HG02623 (cell line): Measurements from ENCODE around the gene REG1B.
"Not testable (repeated sequence)": the region's sequence is repeated elsewhere in the genome, so short reads cannot be mapped to it uniquely, and the experiment has no call there.

Source experiments
- ATAC-seq: cut with Tn5 transposase; IDR thresholded peaks from one replicate; pipeline ENCODE4 v1.9.1; 2021; ENCODE audit warnings: moderate library complexity; ENCODE audit not compliant: unreplicated experiment

The REG1B gene

DNA sequence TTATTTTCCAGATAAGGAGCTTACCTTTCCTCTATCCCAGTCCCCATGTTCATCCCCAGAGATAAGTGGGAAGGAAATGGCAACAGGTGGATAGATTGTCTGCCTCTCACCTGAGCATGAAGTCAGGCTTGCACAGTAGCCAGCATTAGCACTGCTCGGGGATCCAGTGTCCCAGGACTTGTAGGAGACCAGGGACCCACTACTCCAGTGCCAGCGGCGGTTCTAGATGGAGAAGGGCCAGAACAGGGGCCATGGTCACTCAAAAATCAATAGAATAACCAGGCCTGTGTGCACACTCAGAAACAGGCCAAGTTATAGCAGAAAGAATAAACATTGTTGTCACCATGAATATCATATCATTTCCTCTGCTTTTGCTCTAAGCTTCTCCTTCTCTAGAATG lies 2.4 kb downstream of the REG1B start:
- no peak for ATAC-seq

GRCh38 chr2:79084495-79085135 lies 3.2 kb downstream of the REG1B start:
- no peak for ATAC-seq

GRCh38 chr2:79083597-79084251 lies 4.1 kb downstream of the REG1B start:
- ATAC-seq = no peak

- ATAC-seq = no peak
Measured at GRCh38 chr2:79082987-79083386, 4.8 kb downstream of the REG1B start.

DNA sequence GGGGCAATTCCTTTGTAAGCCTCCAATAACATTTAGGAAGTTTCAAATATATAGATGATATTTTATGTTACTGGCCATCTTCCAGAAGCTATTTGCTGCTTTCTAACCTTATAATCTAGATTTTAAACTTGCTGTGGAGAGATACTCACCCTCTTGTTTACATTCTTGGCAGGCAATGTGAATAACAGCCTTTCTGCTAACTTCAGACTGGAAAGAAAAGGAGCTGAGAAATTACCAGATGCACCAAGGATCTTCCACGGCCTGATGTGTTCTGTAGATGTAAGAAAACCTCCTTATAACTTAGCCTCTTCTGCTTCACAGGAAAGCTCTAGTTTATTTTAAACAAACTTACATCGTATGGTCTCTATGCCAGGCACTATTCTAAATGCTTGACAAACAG lies 16.7 kb downstream of the REG1B start:
- ATAC-seq = no peak

- ATAC-seq = no peak
Measured at GRCh38 chr2:79065201-79065600, 22.6 kb downstream of the REG1B start.

DNA sequence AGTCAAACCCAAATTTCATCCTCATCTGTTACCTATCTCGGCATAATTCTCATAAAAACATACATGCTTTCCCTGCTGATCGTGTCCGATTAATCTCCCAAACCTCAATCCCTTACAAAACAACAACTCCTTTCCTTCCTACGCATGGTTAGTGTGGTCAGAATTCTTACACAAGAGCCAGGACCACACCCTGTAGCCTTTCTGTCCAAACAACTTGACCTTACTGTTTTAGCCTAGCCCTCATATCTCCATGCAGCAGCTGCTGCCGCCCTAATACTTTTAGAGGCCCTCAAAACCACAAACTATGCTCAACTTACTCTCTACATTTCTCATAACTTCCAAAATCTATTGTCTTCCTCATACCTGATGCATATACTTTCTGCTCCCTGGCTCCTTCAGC lies 33.0 kb downstream of the REG1B start:
- not testable (repeated sequence) for ATAC-seq

DNA sequence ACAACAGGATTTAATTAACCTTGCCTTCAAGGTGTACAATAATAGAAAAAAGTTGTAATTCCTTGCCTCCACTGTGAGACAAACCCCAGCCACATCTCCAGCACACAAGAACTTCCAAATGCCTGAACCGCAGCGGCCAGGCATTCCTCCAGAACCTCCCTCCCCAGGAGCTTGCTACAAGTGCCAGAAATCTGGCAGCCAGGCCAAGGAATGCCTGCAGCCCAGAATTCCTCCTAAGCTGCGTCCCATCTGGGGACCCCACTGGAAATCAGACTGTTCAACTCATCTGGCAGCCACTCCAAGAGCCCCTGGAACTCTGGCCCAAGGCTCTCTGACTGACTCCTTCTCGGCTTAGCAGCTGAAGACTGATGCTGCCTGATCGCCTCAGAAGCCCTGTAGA lies 34.3 kb downstream of the REG1B start:
- ATAC-seq = not testable (repeated sequence)

- no peak for ATAC-seq
Measured at GRCh38 chr2:79041032-79041448, 46.8 kb downstream of the REG1B start.

DNA sequence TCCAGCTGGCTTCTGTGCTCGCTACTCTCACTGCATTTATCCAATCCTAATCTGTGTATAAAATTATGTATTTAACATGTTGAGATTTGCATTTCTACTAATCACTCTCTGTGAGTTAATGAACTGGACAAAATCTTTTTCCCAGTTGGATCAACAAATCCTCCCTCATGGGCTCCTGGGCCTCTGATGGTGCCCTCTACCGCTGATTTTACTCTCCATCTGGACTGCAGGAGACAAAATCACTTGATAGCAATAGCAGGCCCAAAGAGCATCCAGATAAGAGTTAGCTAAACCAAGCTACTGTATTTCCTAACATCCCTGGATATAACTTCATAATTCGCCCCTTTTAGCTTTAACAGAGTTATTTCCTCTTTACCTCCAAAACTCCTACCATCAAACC lies 47.8 kb downstream of the REG1B start:
- ATAC-seq = no peak
